Measurements from ENCODE around the gene CASKIN2.

- TF ChIP-seq CTCF (conservative IDR thresholded peaks at IDR 0.05) (no peak), EZH2 (IDR thresholded peaks at IDR 0.05; ENCODE audit: low read depth) (no peak)
Measured at GRCh38 chr17:75494326-75494877, 20.9 kb downstream of the CASKIN2 start.
